Fibroblast of mammary gland (primary cell): Measurements from ENCODE around the gene BATF.

Experiments
- DNase-seq: peaks from one replicate; pipeline ENCODE4 v3.0.0-alpha.2; 2010; ENCODE audit warnings: low read depth
- H3K4me3 ChIP-seq: 2 replicates; pipeline ENCODE4 v1.5.1; 2011; ENCODE audit warnings: low read depth, mild to moderate bottlenecking, low read length, moderate library complexity; ENCODE audit not compliant: control insufficient read depth
- CTCF ChIP-seq: conservative IDR thresholded peaks from 2 replicates; pipeline ENCODE4 v1.5.1; 2011; ENCODE audit warnings: low read depth, low read length, inconsistent platforms; ENCODE audit not compliant: control insufficient read depth, insufficient read depth

The BATF gene

DNA sequence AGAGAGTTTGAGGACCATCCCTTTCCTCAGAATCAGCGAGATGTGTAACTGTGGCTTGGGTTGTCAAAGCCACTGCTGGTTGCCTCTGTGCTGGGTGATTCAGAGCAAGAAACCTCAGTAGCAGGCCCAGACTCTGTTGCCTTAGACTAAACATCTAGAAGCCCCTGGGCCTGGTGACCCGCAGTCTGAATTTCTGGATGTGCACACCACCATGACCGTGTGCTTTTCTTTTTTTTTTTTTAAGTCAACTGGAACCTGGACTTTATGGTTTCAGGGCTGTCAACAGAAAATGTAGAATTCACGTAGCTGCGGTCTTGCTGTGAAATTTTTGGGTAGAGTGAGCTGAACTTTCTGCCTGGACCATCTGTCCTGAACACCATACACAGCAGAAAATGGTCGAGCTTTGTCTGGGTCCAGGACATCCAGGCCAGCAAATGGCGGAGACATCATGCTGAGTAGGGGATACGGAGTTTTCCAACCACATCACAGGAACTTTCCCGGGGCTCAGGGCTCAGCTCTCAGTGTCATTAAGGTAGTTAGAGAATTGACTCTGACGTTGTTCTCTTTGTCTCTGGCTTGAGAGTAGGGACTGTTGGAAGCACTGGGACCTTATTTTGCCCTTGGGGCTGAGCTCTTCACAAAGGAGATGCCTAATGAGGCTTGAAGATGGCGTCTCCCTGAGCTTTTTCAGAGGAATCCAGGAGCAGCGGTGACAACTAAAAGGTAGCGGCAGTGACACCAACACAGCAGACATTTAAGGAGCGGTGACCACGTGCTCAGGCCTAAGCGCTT, 23.0 kb upstream of the BATF start:
- H3K4me3 ChIP-seq = no peak overlapping the region
- DNase-seq = no peak
- no peak for TF ChIP-seq CTCF

GRCh38 chr14:75501080-75501479, 21.2 kb upstream of the BATF start:
- DNase-seq = no peak
- H3K4me3 ChIP-seq = no peak overlapping the region
- TF ChIP-seq CTCF = no peak

DNA sequence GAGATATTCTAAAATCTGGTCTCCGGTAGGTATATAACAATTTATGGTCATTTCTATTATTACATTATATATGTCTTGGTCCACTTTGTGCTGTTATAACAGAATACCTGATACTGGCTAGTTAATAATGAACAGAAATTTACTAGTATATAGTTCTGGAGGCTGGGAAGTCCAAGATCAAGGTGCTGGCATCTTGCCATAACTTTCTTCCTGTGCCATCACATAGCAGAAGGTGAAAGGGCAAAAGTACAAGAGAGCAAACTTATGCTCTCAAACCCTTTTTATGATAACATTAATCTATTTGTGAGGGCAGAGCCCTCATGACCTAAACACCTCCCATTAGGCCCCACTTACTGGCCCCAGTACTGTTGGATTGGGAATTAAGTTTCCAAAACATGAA, 17.9 kb upstream of the BATF start:
- DNase-seq = no peak
- no peak overlapping the region for H3K4me3 ChIP-seq
- no peak for TF ChIP-seq CTCF

DNA sequence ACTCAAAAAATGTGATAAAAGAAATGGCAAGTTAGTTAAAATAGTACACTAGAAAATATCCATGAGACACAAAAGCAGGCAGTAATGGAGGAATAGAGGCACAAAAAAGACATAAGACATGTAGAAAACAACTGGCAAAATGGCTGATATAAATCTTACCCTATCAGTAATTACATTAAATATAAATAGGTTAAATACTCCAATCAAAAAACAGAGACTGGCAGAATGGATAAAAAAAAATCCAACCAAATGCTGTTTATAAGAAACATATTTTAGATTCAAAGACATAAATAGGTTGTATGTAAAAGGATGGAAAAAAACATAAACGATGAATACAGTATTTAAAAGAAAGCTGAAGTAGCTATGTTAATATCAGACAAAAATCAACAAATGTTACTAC, 15.3 kb upstream of the BATF start:
- no peak overlapping the region for H3K4me3 ChIP-seq
- TF ChIP-seq CTCF = no peak
- DNase-seq = no peak

DNA sequence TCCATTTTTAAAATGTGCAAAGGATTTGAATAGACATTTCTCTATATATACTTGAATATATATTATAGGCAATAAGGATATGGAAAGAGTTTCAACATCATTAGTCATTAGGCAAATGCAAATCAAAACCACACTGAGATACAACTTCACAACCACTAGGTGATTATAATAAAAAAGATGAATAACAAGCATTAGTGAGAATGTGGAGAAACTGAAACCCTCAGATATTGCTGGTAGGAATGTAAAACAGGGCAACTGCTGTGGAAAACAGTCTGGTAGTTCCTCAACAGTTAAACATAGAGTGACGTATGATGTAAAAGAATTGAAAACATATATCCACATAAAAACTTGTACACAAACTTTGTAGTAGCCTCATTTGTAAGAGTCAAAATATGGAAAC, 11.7 kb upstream of the BATF start:
- TF ChIP-seq CTCF = no peak
- DNase-seq = no peak
- no peak overlapping the region for H3K4me3 ChIP-seq

DNA sequence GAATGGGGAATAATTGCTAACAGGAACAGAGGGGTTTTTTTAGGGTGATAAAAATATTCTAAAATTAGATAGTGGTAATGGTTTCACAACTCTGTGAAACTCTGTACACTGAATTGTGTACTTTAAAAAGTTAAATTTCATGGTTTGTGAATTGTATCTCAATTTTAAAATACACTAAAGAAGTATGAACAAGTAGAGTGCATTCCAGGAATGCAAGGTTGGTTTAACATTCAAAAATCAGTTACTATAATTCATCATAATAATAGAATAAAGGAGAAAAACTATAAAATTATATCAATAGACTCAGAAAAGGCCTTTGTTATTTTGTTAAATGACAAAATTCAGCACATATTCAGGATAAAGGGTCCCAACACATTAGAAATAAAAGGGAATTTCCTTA, 11.1 kb upstream of the BATF start:
- H3K4me3 ChIP-seq = no peak overlapping the region
- TF ChIP-seq CTCF = no peak
- no peak for DNase-seq
